Hepatic stellate cell (primary cell): Measurements from ENCODE around the gene ASS1.
"Not testable (repeated sequence)": the region's sequence is repeated elsewhere in the genome, so short reads cannot be mapped to it uniquely, and the experiment has no call there.

Experiments used
- DNase-seq: peaks from one replicate; pipeline ENCODE4 v3.0.0; 2011; ENCODE audit warnings: low spot score

ASS1 gene

GRCh38 chr9:130434656-130435055 is 10.1 kb upstream of the ASS1 start:
- not testable (repeated sequence) for DNase-seq

GRCh38 chr9:130437011-130437789 is 7.6 kb upstream of the ASS1 start:
- DNase-seq: no peak

- no peak for DNase-seq
Observed at GRCh38 chr9:130438382-130438981, 6.3 kb upstream of the ASS1 start.

GRCh38 chr9:130441031-130441430 is 3.7 kb upstream of the ASS1 start:
- no peak for DNase-seq

- no peak for DNase-seq
Observed at GRCh38 chr9:130442746-130443455, 1.9 kb upstream of the ASS1 start.

- DNase-seq: no peak
Observed at GRCh38 chr9:130443456-130443801, 1.3 kb upstream of the ASS1 start.

- no peak for DNase-seq
Observed at GRCh38 chr9:130443840-130444492, 795 bp upstream of the ASS1 start.

- no peak for DNase-seq
Observed at GRCh38 chr9:130445268-130445983, 665 bp downstream of the ASS1 start.

GRCh38 chr9:130446101-130446861 is 1.5 kb downstream of the ASS1 start:
- DNase-seq: peak; percentile 75

- DNase-seq: no peak
Observed at GRCh38 chr9:130447193-130447816, 2.5 kb downstream of the ASS1 start.

- no peak for DNase-seq
Observed at GRCh38 chr9:130448035-130448624, 3.4 kb downstream of the ASS1 start.

GRCh38 chr9:130448771-130449603 is 4.2 kb downstream of the ASS1 start:
- no peak for DNase-seq

- no peak for DNase-seq
Observed at GRCh38 chr9:130450344-130451003, 5.7 kb downstream of the ASS1 start.

- no peak for DNase-seq
Observed at GRCh38 chr9:130451004-130451390, 6.2 kb downstream of the ASS1 start.

GRCh38 chr9:130451509-130452388 is 7.0 kb downstream of the ASS1 start:
- DNase-seq: peak; percentile 96

GRCh38 chr9:130452835-130453234 is 8.1 kb downstream of the ASS1 start:
- no peak for DNase-seq

GRCh38 chr9:130453487-130453886 is 8.7 kb downstream of the ASS1 start:
- DNase-seq: no peak
